ENCODE measurements around the gene OTOF.

DNA sequence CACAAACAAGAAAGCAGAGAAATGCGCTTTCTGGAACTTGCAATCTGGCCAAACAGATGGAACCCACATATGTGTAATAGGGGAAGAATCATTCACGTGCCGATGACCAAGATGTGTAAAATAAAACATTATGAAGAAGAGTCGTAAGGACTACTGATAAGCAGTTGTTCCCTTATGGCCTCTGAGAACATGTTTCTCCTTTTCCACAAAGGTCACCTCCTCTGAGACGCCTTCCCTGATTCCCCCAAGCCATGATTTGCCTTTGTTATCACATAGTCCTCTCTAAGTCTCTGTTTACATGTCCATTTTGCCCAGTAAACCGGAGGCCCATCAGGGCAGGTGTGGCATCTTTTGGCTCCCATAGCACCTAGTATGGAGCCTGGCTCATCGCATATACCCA is 8.0 kb downstream of the OTOF start:
- TF ChIP-seq, protein P1, sequence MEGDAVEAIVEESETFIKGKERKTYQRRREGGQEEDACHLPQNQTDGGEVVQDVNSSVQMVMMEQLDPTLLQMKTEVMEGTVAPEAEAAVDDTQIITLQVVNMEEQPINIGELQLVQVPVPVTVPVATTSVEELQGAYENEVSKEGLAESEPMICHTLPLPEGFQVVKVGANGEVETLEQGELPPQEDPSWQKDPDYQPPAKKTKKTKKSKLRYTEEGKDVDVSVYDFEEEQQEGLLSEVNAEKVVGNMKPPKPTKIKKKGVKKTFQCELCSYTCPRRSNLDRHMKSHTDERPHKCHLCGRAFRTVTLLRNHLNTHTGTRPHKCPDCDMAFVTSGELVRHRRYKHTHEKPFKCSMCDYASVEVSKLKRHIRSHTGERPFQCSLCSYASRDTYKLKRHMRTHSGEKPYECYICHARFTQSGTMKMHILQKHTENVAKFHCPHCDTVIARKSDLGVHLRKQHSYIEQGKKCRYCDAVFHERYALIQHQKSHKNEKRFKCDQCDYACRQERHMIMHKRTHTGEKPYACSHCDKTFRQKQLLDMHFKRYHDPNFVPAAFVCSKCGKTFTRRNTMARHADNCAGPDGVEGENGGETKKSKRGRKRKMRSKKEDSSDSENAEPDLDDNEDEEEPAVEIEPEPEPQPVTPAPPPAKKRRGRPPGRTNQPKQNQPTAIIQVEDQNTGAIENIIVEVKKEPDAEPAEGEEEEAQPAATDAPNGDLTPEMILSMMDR (IDR thresholded peaks at IDR 0.05), result no peak
- TF ChIP-seq POLR2A (IDR thresholded peaks at IDR 0.05), result no peak
